ENCODE measurements around the gene MACROD2.
A peak's percentile ranks its signal among the peaks of the same experiment; 100 is the strongest.

The MACROD2 gene

GRCh38 chr20:14631011-14631410, 635.7 kb downstream of the MACROD2 start:
- in situ Hi-C loops (cut with HindIII; ENCODE audit: low pct_ligation_motif_present, low pct_unique_long_range_greater_than_20kb, low sequenced_read_pairs): no loop called here
- no peak for DNase-seq

DNA sequence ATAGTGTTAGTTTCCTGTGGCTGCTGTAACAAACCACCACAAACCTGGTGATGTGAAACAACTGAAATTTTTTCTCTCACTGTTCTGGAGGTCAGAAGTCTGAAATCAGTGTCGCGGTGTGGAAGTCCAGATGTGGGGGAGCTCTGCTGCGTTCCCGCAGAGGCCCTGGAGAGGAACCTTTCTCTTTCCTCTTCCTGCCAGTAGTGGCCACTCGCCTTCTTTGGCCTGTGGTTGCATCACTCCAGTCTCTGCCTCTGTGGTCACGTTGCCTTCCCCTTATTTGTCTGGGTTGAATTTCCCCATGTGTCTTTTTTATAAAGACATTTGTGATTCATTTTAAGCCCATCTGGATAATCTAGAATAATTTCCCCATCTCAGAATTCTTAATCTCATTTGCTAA, 637.6 kb downstream of the MACROD2 start:
- in situ Hi-C loops (cut with HindIII; ENCODE audit: low pct_ligation_motif_present, low pct_unique_long_range_greater_than_20kb, low sequenced_read_pairs): no loop called here

DNA sequence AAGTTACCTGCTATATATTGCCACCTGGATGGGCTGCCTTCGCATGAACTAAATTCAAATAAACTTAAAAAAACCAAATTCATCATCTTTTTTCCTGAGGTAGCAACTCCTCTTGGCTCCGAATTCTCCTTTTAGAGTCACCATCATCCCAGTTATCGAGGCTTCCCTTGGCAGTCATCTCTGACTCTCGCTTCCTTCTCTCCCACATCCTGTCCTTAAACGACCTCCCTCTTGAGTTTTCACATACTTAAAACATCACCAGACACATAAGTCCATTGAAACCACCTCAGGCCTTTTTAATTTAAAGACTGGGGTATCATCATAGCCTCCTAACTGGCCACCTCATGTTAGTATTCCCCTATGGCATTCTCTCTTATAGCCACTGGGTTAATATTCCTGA, 638.2 kb downstream of the MACROD2 start:
- in situ Hi-C loops (cut with HindIII; ENCODE audit: low pct_ligation_motif_present, low pct_unique_long_range_greater_than_20kb, low sequenced_read_pairs): no loop called here
- DNase-seq: no peak

More for the DNA sequence above, 637.6 kb downstream of the MACROD2 start:
- DNase-seq: no peak

GRCh38 chr20:14634665-14635064, 639.3 kb downstream of the MACROD2 start:
- DNase-seq: no peak
- in situ Hi-C loops (cut with HindIII; ENCODE audit: low pct_ligation_motif_present, low pct_unique_long_range_greater_than_20kb, low sequenced_read_pairs): no loop called here

GRCh38 chr20:14637441-14637840, 642.1 kb downstream of the MACROD2 start:
- in situ Hi-C loops (cut with HindIII; ENCODE audit: low pct_ligation_motif_present, low pct_unique_long_range_greater_than_20kb, low sequenced_read_pairs): no loop called here
- no peak for DNase-seq

GRCh38 chr20:14643146-14643545, 647.8 kb downstream of the MACROD2 start:
- DNase-seq: no peak
- in situ Hi-C loops (cut with HindIII; ENCODE audit: low pct_ligation_motif_present, low pct_unique_long_range_greater_than_20kb, low sequenced_read_pairs): no loop called here

DNA sequence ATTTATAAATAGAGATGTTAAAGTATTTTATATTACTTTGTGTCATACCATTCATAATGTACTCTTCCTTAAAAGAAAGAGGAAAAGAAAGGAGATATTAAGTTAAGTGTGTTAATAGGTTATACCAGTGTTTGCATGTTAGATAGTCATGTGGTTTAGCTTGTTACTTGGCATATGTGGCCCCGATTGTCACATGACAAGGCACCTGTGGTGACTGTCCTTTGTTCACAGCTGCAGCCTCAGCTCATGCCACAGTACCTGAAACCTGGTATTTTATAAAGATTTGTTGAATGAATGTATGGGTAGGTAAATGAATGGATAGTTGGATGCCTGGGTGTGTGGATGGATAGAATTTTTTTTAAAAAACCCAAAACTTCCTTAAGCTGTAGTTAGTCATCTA, 648.2 kb downstream of the MACROD2 start:
- in situ Hi-C loops (cut with HindIII; ENCODE audit: low pct_ligation_motif_present, low pct_unique_long_range_greater_than_20kb, low sequenced_read_pairs): no loop called here
- no peak for DNase-seq

DNA sequence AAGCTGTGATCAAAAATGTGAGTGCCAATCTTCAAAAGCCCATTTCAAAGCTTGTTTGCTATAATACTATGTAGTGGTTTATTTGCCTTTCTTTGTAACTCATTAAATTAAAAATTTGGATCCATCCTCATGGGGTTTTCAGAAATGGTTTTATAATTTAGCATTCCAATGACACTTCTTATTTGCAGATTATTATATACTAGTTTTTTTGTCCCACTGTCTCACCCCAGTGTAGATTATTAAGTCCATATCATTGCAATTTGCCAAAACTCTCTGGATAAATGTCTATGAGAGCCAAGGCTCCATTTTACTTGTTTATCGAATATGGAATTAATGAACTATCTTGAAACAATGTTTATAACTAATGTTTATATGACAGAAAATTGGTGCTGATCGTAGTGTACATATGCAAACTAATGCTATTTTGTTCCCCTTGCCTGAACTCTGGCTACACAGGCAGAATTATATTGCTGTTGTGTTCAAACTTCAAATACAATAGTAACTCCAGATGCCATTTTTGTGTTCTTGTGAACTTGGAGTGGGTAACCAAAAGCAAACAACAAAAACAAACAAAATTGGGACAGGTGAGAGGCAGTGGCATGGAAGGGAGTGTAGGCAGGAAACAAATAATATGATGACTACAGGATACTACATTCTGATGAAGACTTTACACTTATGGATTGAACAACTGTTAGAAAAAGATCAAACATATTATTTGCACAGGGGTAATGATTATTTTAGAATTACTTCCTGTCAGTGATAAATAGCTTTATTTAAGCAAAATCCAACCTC, 649.2 kb downstream of the MACROD2 start:
- DNase-seq: no peak
- in situ Hi-C loops (cut with HindIII; ENCODE audit: low pct_ligation_motif_present, low pct_unique_long_range_greater_than_20kb, low sequenced_read_pairs): no loop called here

- in situ Hi-C loops (cut with HindIII; ENCODE audit: low pct_ligation_motif_present, low pct_unique_long_range_greater_than_20kb, low sequenced_read_pairs): no loop called here
- no peak for DNase-seq
Observed at GRCh38 chr20:14647016-14647415, 651.7 kb downstream of the MACROD2 start.

- DNase-seq: no peak
- in situ Hi-C loops (cut with HindIII; ENCODE audit: low pct_ligation_motif_present, low pct_unique_long_range_greater_than_20kb, low sequenced_read_pairs): no loop called here
Observed at GRCh38 chr20:14649662-14650061, 654.3 kb downstream of the MACROD2 start.

DNA sequence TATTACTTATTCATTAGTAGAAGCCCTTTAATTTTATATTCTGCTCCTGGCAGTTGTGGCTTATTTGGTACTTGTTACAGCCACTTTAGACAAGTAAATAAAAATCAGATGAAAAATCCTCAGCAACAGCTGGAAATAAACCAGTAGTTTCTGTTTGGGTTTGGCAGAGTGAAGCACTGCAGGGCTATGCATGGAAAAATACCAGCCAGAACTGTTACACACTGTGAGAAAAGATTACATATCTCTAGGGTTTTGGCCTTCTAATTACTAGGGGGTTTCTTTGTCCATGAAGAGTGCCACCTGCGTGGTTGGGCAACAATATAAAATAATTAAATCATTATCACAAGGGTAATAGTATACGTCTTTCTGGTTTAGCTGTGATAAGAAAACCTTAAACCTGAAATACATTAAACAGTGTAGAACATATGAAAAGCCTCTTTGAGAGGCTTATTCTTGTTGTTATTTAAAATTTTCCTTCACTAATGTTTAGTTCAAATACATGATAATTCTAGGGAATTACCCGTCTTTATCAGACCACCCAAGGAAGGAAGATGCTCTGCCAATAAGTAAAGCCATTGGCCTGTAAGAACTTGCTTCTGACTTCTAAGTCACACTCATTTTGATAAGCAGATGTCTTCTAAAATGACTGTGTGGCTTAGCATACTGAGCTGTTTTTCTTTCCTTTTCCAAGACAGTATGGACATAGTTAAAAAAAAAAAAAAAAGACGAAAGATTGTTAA, 662.1 kb downstream of the MACROD2 start:
- no peak for DNase-seq
- in situ Hi-C loops (cut with HindIII; ENCODE audit: low pct_ligation_motif_present, low pct_unique_long_range_greater_than_20kb, low sequenced_read_pairs): no loop called here

DNA sequence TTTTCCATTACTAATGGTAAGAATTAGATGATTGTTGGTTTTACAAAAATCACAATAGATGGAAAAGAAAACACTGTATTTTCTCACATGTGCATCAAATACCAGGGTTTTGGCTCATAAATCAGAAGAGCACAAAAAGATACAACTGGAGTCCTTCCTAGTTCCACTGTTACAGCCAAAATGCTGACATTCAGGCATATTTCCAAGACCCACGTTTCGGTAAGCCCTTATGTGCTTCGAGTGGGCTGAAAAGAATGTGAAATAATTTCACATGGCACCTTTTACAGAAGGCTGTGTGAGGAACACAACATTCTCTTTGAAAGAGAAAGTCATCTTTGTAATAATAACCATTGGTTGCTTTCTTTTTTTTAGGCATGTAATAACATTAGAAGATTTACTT, 668.8 kb downstream of the MACROD2 start:
- in situ Hi-C loops (cut with HindIII; ENCODE audit: low pct_ligation_motif_present, low pct_unique_long_range_greater_than_20kb, low sequenced_read_pairs): no loop called here
- no peak for DNase-seq

DNA sequence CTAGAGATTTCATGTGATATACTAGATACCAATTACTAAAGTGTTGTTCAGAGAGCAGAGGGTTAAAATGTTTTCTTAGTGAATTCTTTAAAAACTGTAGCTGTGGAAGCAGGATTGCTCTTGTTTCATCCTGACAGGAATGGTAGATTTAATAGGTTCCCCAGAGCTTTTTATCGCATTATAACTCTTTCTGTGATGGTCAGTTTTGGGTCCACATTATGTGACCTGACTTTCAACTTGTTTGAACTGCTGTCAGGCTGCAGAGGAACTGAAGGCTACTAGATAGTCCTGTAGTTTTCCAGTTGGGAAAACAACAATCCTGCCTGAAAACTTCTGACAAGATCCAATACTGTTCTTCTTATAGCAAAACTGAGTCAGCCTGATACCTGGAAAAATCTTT, 671.4 kb downstream of the MACROD2 start:
- in situ Hi-C loops (cut with HindIII; ENCODE audit: low pct_ligation_motif_present, low pct_unique_long_range_greater_than_20kb, low sequenced_read_pairs): no loop called here
- no peak for DNase-seq

- in situ Hi-C loops (cut with HindIII; ENCODE audit: low pct_ligation_motif_present, low pct_unique_long_range_greater_than_20kb, low sequenced_read_pairs): no loop called here
Observed at GRCh38 chr20:14667226-14667625, 671.9 kb downstream of the MACROD2 start.

GRCh38 chr20:14672066-14672465, 676.8 kb downstream of the MACROD2 start:
- no peak for DNase-seq
- in situ Hi-C loops (cut with HindIII; ENCODE audit: low pct_ligation_motif_present, low pct_unique_long_range_greater_than_20kb, low sequenced_read_pairs): no loop called here

More at GRCh38 chr20:14667226-14667625, 671.9 kb downstream of the MACROD2 start:
- DNase-seq: no peak

GRCh38 chr20:14673164-14673563, 677.8 kb downstream of the MACROD2 start:
- in situ Hi-C loops (cut with HindIII; ENCODE audit: low pct_ligation_motif_present, low pct_unique_long_range_greater_than_20kb, low sequenced_read_pairs): no loop called here
- DNase-seq: no peak

- DNase-seq: no peak
- in situ Hi-C loops (cut with HindIII; ENCODE audit: low pct_ligation_motif_present, low pct_unique_long_range_greater_than_20kb, low sequenced_read_pairs): no loop called here
Observed at GRCh38 chr20:14677455-14677854, 682.1 kb downstream of the MACROD2 start.

DNA sequence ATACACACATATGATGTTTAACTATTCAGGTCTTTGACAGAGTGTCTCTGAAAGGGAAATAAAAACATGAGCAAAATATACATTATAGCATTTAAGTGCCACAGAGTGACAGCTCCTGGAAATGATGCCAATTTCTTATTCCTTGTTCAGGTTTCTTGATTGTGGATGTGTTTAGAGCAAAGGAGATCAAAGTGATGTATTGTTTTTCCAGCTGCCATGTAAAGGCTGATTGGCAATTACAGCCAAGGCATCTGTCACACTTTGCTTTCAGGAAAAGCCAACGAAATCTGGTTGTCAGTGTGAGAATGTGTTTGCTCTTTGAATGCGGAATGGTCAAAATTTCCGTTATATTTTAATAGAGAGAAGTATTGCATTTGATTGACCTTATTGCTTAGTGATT, 689.9 kb downstream of the MACROD2 start:
- in situ Hi-C loops (cut with HindIII; ENCODE audit: low pct_ligation_motif_present, low pct_unique_long_range_greater_than_20kb, low sequenced_read_pairs): no loop called here
- DNase-seq: no peak

DNA sequence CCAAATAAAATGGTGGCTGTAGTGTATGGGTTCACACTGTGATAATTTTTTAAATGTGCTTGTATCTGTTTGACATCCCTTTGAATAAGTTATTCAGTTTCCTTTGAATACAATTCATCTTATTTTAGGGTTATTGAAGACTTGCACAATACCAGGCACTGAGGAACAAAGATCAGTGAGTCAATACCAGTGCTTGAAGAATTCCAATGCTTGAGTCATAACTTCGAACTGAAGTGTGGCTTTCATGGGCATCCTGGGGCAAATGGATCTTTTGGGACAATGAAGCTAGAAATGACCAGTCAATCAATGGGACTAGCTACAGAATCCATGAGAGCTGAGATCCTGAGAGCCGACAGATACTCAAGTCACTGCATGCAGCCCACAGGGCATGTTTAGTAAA, 692.0 kb downstream of the MACROD2 start:
- peak; percentile 10 for DNase-seq
- in situ Hi-C loops (cut with HindIII; ENCODE audit: low pct_ligation_motif_present, low pct_unique_long_range_greater_than_20kb, low sequenced_read_pairs): no loop called here

DNA sequence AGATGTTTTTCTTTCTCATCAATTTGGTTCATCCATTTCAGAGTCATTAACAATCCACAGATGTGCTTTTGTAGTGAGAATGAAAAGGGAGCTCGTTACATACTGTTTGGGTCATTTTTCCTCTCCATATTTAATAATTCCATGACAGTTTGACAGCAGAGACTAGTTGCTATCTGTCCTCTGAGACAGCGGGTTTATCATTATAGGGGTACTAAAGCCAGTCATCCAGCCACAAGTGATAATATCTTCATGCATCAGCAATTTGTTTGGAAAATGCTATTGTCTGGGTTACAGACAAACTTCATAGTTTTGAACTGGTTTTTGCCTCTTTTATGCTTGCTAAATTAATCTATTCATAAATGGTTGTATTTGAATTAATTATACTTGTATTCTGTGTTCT, 692.7 kb downstream of the MACROD2 start:
- no peak for DNase-seq
- in situ Hi-C loops (cut with HindIII; ENCODE audit: low pct_ligation_motif_present, low pct_unique_long_range_greater_than_20kb, low sequenced_read_pairs): no loop called here

All from ACHN (cell line).